Lower leg skin (tissue), 4 donors: Measurements from ENCODE around the gene OGFOD2. TPM values are rescaled to one million over a fixed set of nuclear protein-coding genes. Genes with fewer than 3 reads are reported as not detected.

ENCODE experiments used
- DNase-seq, 2 donors: peaks; one replicate each; pipeline ENCODE4 v3.0.0-alpha.2; 2019; ENCODE audit warnings: low spot score in 2 of 2
- H3K4me3 ChIP-seq: fragments of 200-600 bp; sonication (generic); 2 replicates; pipeline ENCODE4 v1.5.1; 2017; ENCODE audit warnings: mild to moderate bottlenecking, low read depth; ENCODE audit not compliant: poor library complexity, severe bottlenecking
- CTCF ChIP-seq, 3 donors: fragments of 450-650 bp; IDR thresholded peaks; one replicate each; pipeline ENCODE4 v1.5.1; 2016; ENCODE audit warnings: antibody characterized with exemption in 3 of 3, mild to moderate bottlenecking in 3 of 3, moderate library complexity in 2 of 3
- POLR2A ChIP-seq, 2 donors: fragments of 450-650 bp; IDR thresholded peaks; one replicate each; pipeline ENCODE4 v1.6.1; 2016 to 2017; ENCODE audit warnings: antibody characterized with exemption in 2 of 2, mild to moderate bottlenecking in 1 of 2, moderate library complexity in 1 of 2
- WGBS, 2 donors: methylation state at CpG; one replicate each; pipeline ENCODE4 v1.1.5; 2018; 5-methylcytosine and 5-hydroxymethylcytosine counted together
- intact Hi-C: fragments of 100-400 bp; cut with DNase I; formaldehyde crosslinking; loops from one replicate; pipeline ENCODE4 v1.15.0; 2023; ENCODE audit warnings: low total_unique reads
- total RNA-seq, 4 donors: library from RNA; depleted of rRNA; stranded (reverse); fragments of >200 nt; gene quantifications; one replicate each; pipeline ENCODE4 v1.1.0, GENCODE V29; 2016

The OGFOD2 gene
- total RNA-seq, 4 donors from 2014 or later = 6.6 to 14.1 (median 13.0) TPM

- 51 to 64% methylated on average over 4 to 8 of the region's 8 CpGs for WGBS, 2 donors
- TF ChIP-seq POLR2A (IDR thresholded peaks at IDR 0.05) = no peak
- TF ChIP-seq CTCF (IDR thresholded peaks at IDR 0.05) = no peak
- intact Hi-C loops = no loop called here
- H3K4me3 ChIP-seq = no peak overlapping the region
- DNase-seq = no peak
Measured at GRCh38 chr12:122963941-122964265, 11.1 kb upstream of the OGFOD2 start.

GRCh38 chr12:122964439-122965257 is 10.4 kb upstream of the OGFOD2 start:
- WGBS, 2 donors = 84 to 90% methylated on average over 19 of the region's 19 CpGs
- DNase-seq = no peak
- no peak for TF ChIP-seq CTCF (IDR thresholded peaks at IDR 0.05)
- no peak for TF ChIP-seq POLR2A (IDR thresholded peaks at IDR 0.05)
- H3K4me3 ChIP-seq = no peak overlapping the region
- intact Hi-C loops = no loop called here

- no peak for DNase-seq
- intact Hi-C loops = no loop called here
- WGBS, 2 donors = 60 to 61% methylated on average over 11 to 12 of the region's 12 CpGs
- TF ChIP-seq CTCF (IDR thresholded peaks at IDR 0.05) = no peak
- no peak for TF ChIP-seq POLR2A (IDR thresholded peaks at IDR 0.05)
- no peak overlapping the region for H3K4me3 ChIP-seq
Measured at GRCh38 chr12:122965321-122965751, 9.7 kb upstream of the OGFOD2 start.

GRCh38 chr12:122965851-122966742 is 8.9 kb upstream of the OGFOD2 start, which contains the start of gene ABCB9:
Gene ABCB9 (minus strand): TSS chr12:122966463. CDS start chr12:122960235, 6,228 bp downstream.
- no peak for TF ChIP-seq CTCF (IDR thresholded peaks at IDR 0.05)
- no peak for TF ChIP-seq POLR2A (IDR thresholded peaks at IDR 0.05)
- peak; percentile 85 to 97 for DNase-seq
- 5 to 7% methylated on average over 27 to 36 of the region's 55 CpGs for WGBS, 2 donors
- intact Hi-C loops = no loop called here
- H3K4me3 ChIP-seq = peak within 1 kb of the TSS; percentile 43

GRCh38 chr12:122966743-122967550 is 8.1 kb upstream of the OGFOD2 start:
- intact Hi-C loops = no loop called here
- H3K4me3 ChIP-seq = no peak overlapping the region
- TF ChIP-seq CTCF (IDR thresholded peaks at IDR 0.05) (no peak), POLR2A (IDR thresholded peaks at IDR 0.05) (no peak)
- WGBS, 2 donors = 55 to 56% methylated on average over 15 of the region's 15 CpGs
- DNase-seq = no peak
